LNCAP (cell line): ENCODE measurements around the gene MYO7A.

Experiments used
- CTCF ChIP-seq: fragments of 450-650 bp; IDR thresholded peaks from 2 replicates; pipeline ENCODE4 v1.5.1; 2017; ENCODE audit warnings: mild to moderate bottlenecking

Gene MYO7A

GRCh38 chr11:77127920-77128691 lies at the start of gene MYO7A:
Gene MYO7A (plus strand): TSS chr11:77128246. CDS start chr11:77130635, 2,389 bp downstream.
- TF ChIP-seq CTCF = no peak

- TF ChIP-seq CTCF = no peak
Observed at GRCh38 chr11:77079666-77080065, 48.4 kb upstream of the MYO7A start.

- TF ChIP-seq CTCF = no peak
Observed at GRCh38 chr11:77080643-77081210, 47.3 kb upstream of the MYO7A start.

- no peak for TF ChIP-seq CTCF
Observed at GRCh38 chr11:77081381-77081851, 46.6 kb upstream of the MYO7A start.

GRCh38 chr11:77081976-77082836 lies 45.8 kb upstream of the MYO7A start:
- TF ChIP-seq CTCF = no peak

- no peak for TF ChIP-seq CTCF
Observed at GRCh38 chr11:77082838-77083565, 45.0 kb upstream of the MYO7A start.
